Neural cell (in vitro differentiated cells): Measurements from ENCODE around the gene DHX40. TPM values are rescaled to one million over a fixed set of nuclear protein-coding genes. Genes with fewer than 3 reads are reported as not detected.

Source experiments
- H2AFZ ChIP-seq: fragments of 200-600, 300-800 bp; sonication (generic), shearing (Covaris generic); 2 replicates; pipeline ENCODE4 v1.6.0; 2014; ENCODE audit warnings: low read depth, mild to moderate bottlenecking, antibody characterized with exemption, low read length, moderate library complexity
- H3F3A ChIP-seq: fragments of 200-600 bp; shearing (Covaris generic); 2 replicates; pipeline ENCODE4 v1.6.1; 2016; ENCODE audit warnings: mild to moderate bottlenecking, moderate library complexity, mixed read lengths, antibody characterized with exemption, low read length; ENCODE audit not compliant: insufficient read depth, poor library complexity, severe bottlenecking
- H3K27ac ChIP-seq: fragments of 200-600, 300-800 bp; sonication (generic), shearing (Covaris generic); 2 replicates; pipeline ENCODE4 v1.5.1; 2014; ENCODE audit warnings: mild to moderate bottlenecking, low read length, moderate library complexity
- H3K27me3 ChIP-seq: fragments of 300-800, 200-600 bp; sonication (generic), shearing (Covaris generic); 2 replicates; pipeline ENCODE4 v1.6.0; 2014; ENCODE audit warnings: mild to moderate bottlenecking, low read depth, low read length, moderate library complexity; ENCODE audit not compliant: insufficient read depth
- H3K36me3 ChIP-seq: fragments of 300-800, 200-600 bp; sonication (generic), shearing (Covaris generic); 2 replicates; pipeline ENCODE4 v1.5.1; 2014; ENCODE audit warnings: mild to moderate bottlenecking, antibody characterized with exemption, low read length, moderate library complexity; ENCODE audit not compliant: insufficient read depth
- H3K4me2 ChIP-seq: fragments of 300-800, 200-600 bp; sonication (generic), shearing (Covaris generic); 2 replicates; pipeline ENCODE4 v1.6.0; 2014; ENCODE audit warnings: mild to moderate bottlenecking, low read length
- H3K4me3 ChIP-seq: fragments of 300-800, 200-600 bp; sonication (generic), shearing (Covaris generic); 2 replicates; pipeline ENCODE4 v1.5.1; 2014; ENCODE audit warnings: mild to moderate bottlenecking, low read length, moderate library complexity
- H3K79me2 ChIP-seq: fragments of 200-600 bp; shearing (Covaris generic); replicated peaks from 2 replicates; pipeline ENCODE4 v1.6.0; 2014; ENCODE audit warnings: mild to moderate bottlenecking, low read length, moderate library complexity; ENCODE audit not compliant: insufficient read depth
- H3K9ac ChIP-seq: fragments of 300-800, 200-600 bp; sonication (generic), shearing (Covaris generic); 2 replicates; pipeline ENCODE4 v1.6.1; 2016; ENCODE audit warnings: mild to moderate bottlenecking, low read length, mixed read lengths
- H3K9me2 ChIP-seq: fragments of 200-600 bp; shearing (Covaris generic); 2 replicates; pipeline ENCODE4 v1.6.1; 2016; ENCODE audit warnings: mild to moderate bottlenecking, low read length, mixed read lengths; ENCODE audit not compliant: insufficient read depth
- H3K9me3 ChIP-seq: fragments of 200-600, 300-800 bp; sonication (generic), shearing (Covaris generic); 2 replicates; pipeline ENCODE4 v1.6.1; 2016; ENCODE audit warnings: mild to moderate bottlenecking, mixed run types, low read length, moderate library complexity, mixed read lengths
- H4K20me1 ChIP-seq: fragments of 200-600 bp; shearing (Covaris generic); 2 replicates; pipeline ENCODE4 v1.6.1; 2016; ENCODE audit warnings: mild to moderate bottlenecking, mixed run types; ENCODE audit not compliant: insufficient read depth
- EP300 ChIP-seq: fragments of 450-650 bp; conservative IDR thresholded peaks from 2 replicates; pipeline ENCODE4 v1.6.1; 2014; ENCODE audit warnings: antibody characterized with exemption, mild to moderate bottlenecking, moderate library complexity; ENCODE audit not compliant: poor library complexity, severe bottlenecking
- EZH2 ChIP-seq: fragments of 200-600, 300-800 bp; shearing (Covaris generic), sonication (generic); IDR thresholded peaks from 2 replicates; pipeline ENCODE4 v1.6.1; 2014; ENCODE audit warnings: antibody characterized with exemption, low read length, borderline replicate concordance, mild to moderate bottlenecking; ENCODE audit not compliant: insufficient read depth, poor library complexity, severe bottlenecking
- MXI1 ChIP-seq: fragments of 450-650 bp; conservative IDR thresholded peaks from 2 replicates; pipeline ENCODE4 v1.6.1; 2014; ENCODE audit warnings: antibody characterized with exemption, mild to moderate bottlenecking; ENCODE audit not compliant: poor library complexity, severe bottlenecking
- POLR2AphosphoS5 ChIP-seq: IDR thresholded peaks from 2 replicates; pipeline ENCODE4 v1.6.1; 2012
- RAD21 ChIP-seq: fragments of 450-650 bp; conservative IDR thresholded peaks from 2 replicates; pipeline ENCODE4 v1.6.1; 2014; ENCODE audit warnings: antibody characterized with exemption, mild to moderate bottlenecking, moderate library complexity
- SMC3 ChIP-seq: fragments of 450-650 bp; conservative IDR thresholded peaks from 2 replicates; pipeline ENCODE4 v1.6.1; 2014; ENCODE audit warnings: antibody characterized with exemption, mild to moderate bottlenecking, moderate library complexity; ENCODE audit not compliant: poor library complexity
- TAF1 ChIP-seq: IDR thresholded peaks from 2 replicates; pipeline ENCODE4 v1.6.1; 2012; ENCODE audit warnings: low read depth
- polyA plus RNA-seq: library from polyadenylated mRNA; depleted of rRNA; stranded (reverse); fragments of >200 nt; gene quantifications from 2 replicates; pipeline ENCODE4 v1.2.3, GENCODE V29; 2014
- TF ChIP-seq, protein P1 (sequence below): fragments of 450-650 bp; IDR thresholded peaks from 2 replicates; pipeline ENCODE4 v1.5.1; 2014; ENCODE audit warnings: antibody characterized with exemption, mild to moderate bottlenecking, moderate library complexity; ENCODE audit not compliant: poor library complexity, severe bottlenecking
- TF ChIP-seq, protein P2 (sequence below): IDR thresholded peaks from 2 replicates; pipeline ENCODE4 v1.6.1; 2012; ENCODE audit warnings: borderline replicate concordance

The DHX40 gene
- polyA plus RNA-seq, 1 donor from 2014 or later, result 130 TPM

DNA sequence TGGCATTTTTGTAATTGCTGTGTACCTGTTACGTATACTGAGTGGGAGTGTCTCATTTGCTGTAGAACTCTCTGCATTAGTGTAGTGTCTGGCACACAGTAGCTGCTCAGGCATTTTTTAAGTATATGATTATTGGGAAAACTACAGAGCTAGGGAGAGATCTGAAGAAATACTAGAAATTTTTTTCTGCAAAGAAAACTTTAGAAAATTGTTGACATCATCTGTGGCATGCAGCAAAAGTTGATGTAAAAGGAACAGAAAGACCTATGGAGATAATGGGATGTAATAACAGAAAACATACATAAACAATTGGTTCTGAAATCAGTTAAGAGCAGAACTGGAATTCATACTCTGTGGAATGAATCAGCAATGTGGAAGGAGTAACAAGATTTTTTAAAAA, 65.9 kb downstream of the DHX40 start:
- Histone ChIP-seq H3K4me3 (no peak overlapping the region), H3K9me3 (no peaks in the 10 kb centered on the region), H3K27me3 (no peaks in the 10 kb centered on the region), H4K20me1 (peaks cover 14% of the 10 kb centered on the region), H3K4me2 (no peak overlapping the region), H3F3A (no peaks in the 10 kb centered on the region), H3K27ac (no peak overlapping the region), H3K36me3 (no peaks in the 10 kb centered on the region), H3K79me2 (peaks cover 68% of the 10 kb centered on the region), H2AFZ (no peak overlapping the region), H3K9ac (no peak overlapping the region), H3K9me2 (no peaks in the 10 kb centered on the region)
- TF ChIP-seq, protein P1, sequence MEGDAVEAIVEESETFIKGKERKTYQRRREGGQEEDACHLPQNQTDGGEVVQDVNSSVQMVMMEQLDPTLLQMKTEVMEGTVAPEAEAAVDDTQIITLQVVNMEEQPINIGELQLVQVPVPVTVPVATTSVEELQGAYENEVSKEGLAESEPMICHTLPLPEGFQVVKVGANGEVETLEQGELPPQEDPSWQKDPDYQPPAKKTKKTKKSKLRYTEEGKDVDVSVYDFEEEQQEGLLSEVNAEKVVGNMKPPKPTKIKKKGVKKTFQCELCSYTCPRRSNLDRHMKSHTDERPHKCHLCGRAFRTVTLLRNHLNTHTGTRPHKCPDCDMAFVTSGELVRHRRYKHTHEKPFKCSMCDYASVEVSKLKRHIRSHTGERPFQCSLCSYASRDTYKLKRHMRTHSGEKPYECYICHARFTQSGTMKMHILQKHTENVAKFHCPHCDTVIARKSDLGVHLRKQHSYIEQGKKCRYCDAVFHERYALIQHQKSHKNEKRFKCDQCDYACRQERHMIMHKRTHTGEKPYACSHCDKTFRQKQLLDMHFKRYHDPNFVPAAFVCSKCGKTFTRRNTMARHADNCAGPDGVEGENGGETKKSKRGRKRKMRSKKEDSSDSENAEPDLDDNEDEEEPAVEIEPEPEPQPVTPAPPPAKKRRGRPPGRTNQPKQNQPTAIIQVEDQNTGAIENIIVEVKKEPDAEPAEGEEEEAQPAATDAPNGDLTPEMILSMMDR, result no peak
- TF ChIP-seq MXI1 (no peak), POLR2AphosphoS5 (no peak), TAF1 (no peak), EP300 (no peak), RAD21 (no peak), EZH2 (no peak), SMC3 (no peak)
- TF ChIP-seq, protein P2, sequence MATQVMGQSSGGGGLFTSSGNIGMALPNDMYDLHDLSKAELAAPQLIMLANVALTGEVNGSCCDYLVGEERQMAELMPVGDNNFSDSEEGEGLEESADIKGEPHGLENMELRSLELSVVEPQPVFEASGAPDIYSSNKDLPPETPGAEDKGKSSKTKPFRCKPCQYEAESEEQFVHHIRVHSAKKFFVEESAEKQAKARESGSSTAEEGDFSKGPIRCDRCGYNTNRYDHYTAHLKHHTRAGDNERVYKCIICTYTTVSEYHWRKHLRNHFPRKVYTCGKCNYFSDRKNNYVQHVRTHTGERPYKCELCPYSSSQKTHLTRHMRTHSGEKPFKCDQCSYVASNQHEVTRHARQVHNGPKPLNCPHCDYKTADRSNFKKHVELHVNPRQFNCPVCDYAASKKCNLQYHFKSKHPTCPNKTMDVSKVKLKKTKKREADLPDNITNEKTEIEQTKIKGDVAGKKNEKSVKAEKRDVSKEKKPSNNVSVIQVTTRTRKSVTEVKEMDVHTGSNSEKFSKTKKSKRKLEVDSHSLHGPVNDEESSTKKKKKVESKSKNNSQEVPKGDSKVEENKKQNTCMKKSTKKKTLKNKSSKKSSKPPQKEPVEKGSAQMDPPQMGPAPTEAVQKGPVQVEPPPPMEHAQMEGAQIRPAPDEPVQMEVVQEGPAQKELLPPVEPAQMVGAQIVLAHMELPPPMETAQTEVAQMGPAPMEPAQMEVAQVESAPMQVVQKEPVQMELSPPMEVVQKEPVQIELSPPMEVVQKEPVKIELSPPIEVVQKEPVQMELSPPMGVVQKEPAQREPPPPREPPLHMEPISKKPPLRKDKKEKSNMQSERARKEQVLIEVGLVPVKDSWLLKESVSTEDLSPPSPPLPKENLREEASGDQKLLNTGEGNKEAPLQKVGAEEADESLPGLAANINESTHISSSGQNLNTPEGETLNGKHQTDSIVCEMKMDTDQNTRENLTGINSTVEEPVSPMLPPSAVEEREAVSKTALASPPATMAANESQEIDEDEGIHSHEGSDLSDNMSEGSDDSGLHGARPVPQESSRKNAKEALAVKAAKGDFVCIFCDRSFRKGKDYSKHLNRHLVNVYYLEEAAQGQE, result no peak

DNA sequence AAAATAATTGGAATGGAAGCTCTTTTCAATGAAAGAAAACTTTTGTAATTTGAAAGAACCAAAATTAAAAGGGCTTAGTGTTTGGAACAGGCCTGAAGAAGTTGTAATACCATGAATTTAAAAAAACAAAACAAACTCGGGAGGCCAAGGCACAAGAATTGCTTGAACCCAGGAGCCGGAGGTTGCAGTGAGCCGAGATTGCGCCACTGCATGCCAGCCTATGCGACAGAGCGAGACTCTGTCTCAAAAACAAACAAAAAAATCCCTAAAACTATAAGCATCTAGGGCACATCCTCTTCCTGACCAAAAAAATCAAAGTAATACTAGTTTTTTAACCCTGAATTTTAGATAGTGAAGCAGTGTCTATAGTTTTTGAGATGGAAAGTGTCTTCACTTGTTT, 67.0 kb downstream of the DHX40 start:
- Histone ChIP-seq H3K9me3 (no peaks in the 10 kb centered on the region), H4K20me1 (peaks cover 14% of the 10 kb centered on the region), H3K27me3 (no peaks in the 10 kb centered on the region), H3K4me2 (no peak overlapping the region), H3K27ac (no peak overlapping the region), H3K36me3 (no peaks in the 10 kb centered on the region), H2AFZ (no peak overlapping the region), H3K9ac (no peak overlapping the region), H3K4me3 (no peak overlapping the region), H3K9me2 (no peaks in the 10 kb centered on the region), H3F3A (no peaks in the 10 kb centered on the region), H3K79me2 (peaks cover 60% of the 10 kb centered on the region)
- TF ChIP-seq EZH2, result no peak
- TF ChIP-seq, protein P2, result no peak
- no peak for TF ChIP-seq RAD21
- TF ChIP-seq MXI1, result no peak
- no peak for TF ChIP-seq EP300
- no peak for TF ChIP-seq TAF1
- TF ChIP-seq POLR2AphosphoS5, result no peak
- TF ChIP-seq SMC3, result no peak
- TF ChIP-seq, protein P1, result no peak
